ENCODE data around the gene FGD5. TPM values are rescaled to one million over a fixed set of nuclear protein-coding genes. Genes with fewer than 3 reads are reported as not detected.

Gene FGD5
- total RNA-seq, 1 experiment from 2014 or later: not detected

GRCh38 chr3:14909250-14909649 lies 90.5 kb downstream of the FGD5 start:
- in situ Hi-C loops (cut with HindIII; ENCODE audit: low pct_unique_long_range_greater_than_20kb, low sequenced_read_pairs): no loop called here

DNA sequence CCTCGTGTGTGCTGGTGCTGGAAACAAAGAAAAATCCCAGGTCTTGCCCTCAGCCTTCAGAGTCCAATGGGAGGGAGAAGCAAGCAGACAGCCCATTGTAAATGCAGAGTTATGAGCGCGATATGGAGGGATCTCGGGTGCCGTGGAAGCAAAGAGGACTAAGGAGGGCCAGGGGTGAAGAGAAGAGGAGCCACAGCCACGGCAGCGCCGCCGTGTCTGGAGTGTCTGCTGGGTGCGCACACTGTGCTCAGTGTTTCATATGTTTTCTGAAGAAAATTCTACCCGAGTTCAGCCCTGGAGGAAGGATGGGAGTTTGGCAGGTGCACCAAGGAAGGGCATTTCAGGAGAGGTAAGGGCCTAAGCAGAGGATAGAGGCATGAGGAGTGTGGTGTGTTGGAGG lies 92.9 kb downstream of the FGD5 start:
- in situ Hi-C loops (cut with HindIII; ENCODE audit: low pct_unique_long_range_greater_than_20kb, low sequenced_read_pairs): no loop called here
- no peak for DNase-seq (ENCODE audit: low read depth)

More at GRCh38 chr3:14909250-14909649, 90.5 kb downstream of the FGD5 start:
- no peak for DNase-seq (ENCODE audit: low read depth)

DNA sequence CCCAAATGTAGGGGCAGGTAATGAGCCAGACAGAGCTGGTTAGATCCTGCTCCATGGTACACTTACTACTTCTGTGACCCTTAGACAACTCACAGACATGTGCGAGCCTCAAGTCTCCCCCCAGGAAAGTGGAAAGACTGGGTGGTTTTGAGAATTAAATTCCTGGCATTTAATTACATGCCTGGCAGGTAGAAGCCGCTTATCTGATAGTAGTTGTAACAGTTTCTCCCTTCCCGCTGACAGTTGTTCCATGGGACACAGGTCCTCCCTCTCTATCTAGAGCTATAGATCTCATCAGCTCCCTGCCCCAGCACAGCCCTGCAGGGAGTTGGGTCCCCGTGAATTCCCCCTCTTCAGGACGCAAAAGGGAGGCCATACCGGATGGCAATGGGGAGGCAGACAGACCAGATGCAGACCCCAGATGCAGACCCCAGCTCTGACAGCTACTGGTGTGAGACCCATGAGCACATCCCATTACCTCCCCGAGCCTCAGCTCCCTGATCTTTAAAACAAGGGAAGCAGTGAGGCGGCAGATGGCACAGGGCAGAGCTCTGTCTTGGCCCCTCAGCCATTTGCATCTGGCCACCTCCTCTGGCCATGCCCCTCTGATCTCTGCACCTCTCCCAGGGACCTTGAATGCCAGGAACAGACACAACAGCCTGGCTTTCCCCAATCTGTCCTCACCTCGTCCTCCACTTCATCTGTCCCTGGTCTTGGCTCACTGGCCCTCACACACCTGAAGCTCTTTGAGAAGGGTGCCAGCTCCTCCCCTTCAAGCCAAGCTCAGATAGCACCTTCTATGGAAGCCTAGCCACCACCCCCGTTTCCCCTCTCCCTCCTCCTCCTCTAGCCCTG lies 94.5 kb downstream of the FGD5 start:
- DNase-seq (ENCODE audit: low read depth): no peak
- in situ Hi-C loops (cut with HindIII; ENCODE audit: low pct_unique_long_range_greater_than_20kb, low sequenced_read_pairs): no loop called here

DNA sequence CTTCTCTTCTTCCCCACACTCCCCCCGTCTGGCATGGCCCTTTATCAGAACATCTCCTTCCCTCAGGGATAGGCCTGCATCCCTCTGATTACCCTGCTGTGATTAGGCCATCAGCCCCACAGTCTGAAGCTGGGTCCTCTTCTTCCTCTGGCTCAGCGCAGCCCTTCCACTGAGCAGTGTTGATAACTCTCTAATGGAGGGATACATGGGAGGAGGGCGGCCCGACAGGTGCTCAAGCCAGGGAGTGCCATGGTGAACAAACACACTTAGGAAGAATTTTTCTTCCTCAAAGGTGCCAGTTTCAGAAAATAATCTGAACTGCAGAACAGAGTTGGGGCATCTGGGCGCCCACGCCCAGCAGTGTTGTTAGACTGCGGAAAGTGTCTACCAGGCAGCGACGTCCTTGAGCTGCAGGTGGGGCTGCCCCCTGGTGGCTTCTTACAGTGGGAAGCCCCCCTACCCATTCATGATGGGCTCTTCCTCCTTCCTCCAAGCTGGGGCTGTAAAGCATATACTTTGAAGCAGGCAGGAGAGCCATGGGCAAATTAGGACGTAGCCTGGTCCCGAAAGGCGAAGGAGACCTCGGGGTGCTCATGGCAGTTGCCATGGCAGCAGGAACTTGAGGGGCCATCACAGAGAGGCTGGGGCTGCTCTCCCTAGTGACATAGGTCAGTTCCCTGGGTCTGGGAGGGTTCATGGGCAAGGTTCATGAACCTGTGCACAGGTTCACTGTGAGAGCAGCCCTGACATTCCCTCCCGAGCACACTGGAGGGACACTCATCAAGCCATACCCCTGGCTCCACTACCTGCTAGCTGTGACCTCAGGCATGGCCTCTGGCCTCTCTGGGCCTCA lies 95.4 kb downstream of the FGD5 start:
- in situ Hi-C loops (cut with HindIII; ENCODE audit: low pct_unique_long_range_greater_than_20kb, low sequenced_read_pairs): no loop called here
- DNase-seq (ENCODE audit: low read depth): no peak

- DNase-seq (ENCODE audit: low read depth): no peak
- in situ Hi-C loops (cut with HindIII; ENCODE audit: low pct_unique_long_range_greater_than_20kb, low sequenced_read_pairs): no loop called here
Measured at GRCh38 chr3:14914779-14915117, 96.0 kb downstream of the FGD5 start.

GRCh38 chr3:14915636-14916222 lies 97.0 kb downstream of the FGD5 start:
- DNase-seq (ENCODE audit: low read depth): no peak
- in situ Hi-C loops (cut with HindIII; ENCODE audit: low pct_unique_long_range_greater_than_20kb, low sequenced_read_pairs): no loop called here

DNA sequence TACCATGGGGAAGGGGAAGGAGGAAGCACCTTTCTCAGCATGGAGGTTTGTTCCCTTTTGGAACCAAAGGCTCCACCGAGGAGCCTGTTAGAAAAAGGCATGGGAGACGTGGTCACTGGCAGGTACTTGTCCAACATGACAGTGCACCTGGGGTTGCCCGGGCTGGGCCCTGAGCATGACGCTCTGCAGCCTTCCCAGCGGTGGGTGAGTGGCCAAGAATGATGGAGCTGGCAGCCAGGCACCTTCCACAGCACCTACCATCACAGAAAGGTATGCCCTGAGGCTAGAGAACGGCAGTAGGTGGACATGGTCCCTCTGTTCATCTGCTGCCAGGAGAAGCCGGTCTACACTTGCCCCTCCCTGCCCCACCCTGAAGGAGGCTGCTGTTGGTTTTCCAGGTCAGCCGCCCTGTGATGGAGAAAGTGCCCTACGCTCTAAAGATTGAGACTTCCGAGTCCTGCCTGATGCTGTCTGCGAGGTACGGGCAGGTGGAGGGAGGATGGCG lies 99.6 kb downstream of the FGD5 start:
- in situ Hi-C loops (cut with HindIII; ENCODE audit: low pct_unique_long_range_greater_than_20kb, low sequenced_read_pairs): no loop called here
- DNase-seq (ENCODE audit: low read depth): no peak

- DNase-seq (ENCODE audit: low read depth): no peak
- in situ Hi-C loops (cut with HindIII; ENCODE audit: low pct_unique_long_range_greater_than_20kb, low sequenced_read_pairs): no loop called here
Measured at GRCh38 chr3:14920536-14920935, 101.8 kb downstream of the FGD5 start.

- peak; percentile 69 for DNase-seq (ENCODE audit: low read depth)
- in situ Hi-C loops (cut with HindIII; ENCODE audit: low pct_unique_long_range_greater_than_20kb, low sequenced_read_pairs): no loop called here
Measured at GRCh38 chr3:14921034-14921616, 102.4 kb downstream of the FGD5 start.

GRCh38 chr3:14921811-14922705 lies 103.3 kb downstream of the FGD5 start:
- no peak for DNase-seq (ENCODE audit: low read depth)
- in situ Hi-C loops (cut with HindIII; ENCODE audit: low pct_unique_long_range_greater_than_20kb, low sequenced_read_pairs): no loop called here

GRCh38 chr3:14922863-14923262 lies 104.1 kb downstream of the FGD5 start:
- in situ Hi-C loops (cut with HindIII; ENCODE audit: low pct_unique_long_range_greater_than_20kb, low sequenced_read_pairs): no loop called here
- no peak for DNase-seq (ENCODE audit: low read depth)

- no peak for DNase-seq (ENCODE audit: low read depth)
- in situ Hi-C loops (cut with HindIII; ENCODE audit: low pct_unique_long_range_greater_than_20kb, low sequenced_read_pairs): no loop called here
Measured at GRCh38 chr3:14923476-14923875, 104.7 kb downstream of the FGD5 start.

DNA sequence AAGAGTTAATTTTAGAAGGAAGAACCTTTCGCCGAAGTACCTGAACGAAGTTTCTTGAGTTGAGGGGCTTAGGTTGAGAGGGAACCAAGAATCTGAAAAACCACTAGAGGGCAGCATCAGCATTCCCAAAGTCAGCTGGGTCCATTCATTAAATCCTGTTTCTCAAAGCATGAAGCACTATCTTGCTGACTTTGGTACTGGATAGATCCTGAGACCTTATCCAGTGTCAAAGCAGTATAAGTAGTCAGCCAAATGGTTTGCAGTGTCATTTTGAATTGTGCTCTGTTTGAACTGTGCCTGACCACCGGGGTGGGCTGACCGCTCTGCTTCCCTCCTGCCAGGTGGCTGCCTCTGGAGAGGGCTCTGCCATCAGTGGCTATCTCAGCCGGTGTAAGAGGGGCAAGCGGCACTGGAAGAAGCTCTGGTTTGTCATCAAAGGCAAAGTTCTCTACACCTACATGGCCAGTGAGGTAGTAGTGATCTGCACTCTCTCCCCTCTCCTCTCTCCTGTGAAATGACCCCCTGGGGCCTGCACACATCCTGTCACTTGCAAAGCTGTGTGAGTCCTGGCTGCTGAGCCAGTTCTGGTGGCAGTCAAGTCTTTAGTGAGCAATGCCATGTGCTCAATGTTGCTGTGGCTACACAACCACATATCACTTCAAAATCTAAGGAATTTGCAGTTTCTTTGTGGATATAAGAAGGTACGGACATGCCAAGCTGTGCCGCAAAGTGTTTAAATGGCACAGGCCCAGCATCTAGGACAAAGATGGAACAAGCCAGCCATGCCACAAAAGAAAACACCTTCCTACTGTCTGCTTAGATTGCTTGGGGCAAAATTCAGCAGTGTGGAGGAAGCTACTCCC lies 107.2 kb downstream of the FGD5 start:
- in situ Hi-C loops (cut with HindIII; ENCODE audit: low pct_unique_long_range_greater_than_20kb, low sequenced_read_pairs): no loop called here
- peak; percentile 37 for DNase-seq (ENCODE audit: low read depth)

- in situ Hi-C loops (cut with HindIII; ENCODE audit: low pct_unique_long_range_greater_than_20kb, low sequenced_read_pairs): no loop called here
Measured at GRCh38 chr3:14926592-14926991, 107.8 kb downstream of the FGD5 start.

DNA sequence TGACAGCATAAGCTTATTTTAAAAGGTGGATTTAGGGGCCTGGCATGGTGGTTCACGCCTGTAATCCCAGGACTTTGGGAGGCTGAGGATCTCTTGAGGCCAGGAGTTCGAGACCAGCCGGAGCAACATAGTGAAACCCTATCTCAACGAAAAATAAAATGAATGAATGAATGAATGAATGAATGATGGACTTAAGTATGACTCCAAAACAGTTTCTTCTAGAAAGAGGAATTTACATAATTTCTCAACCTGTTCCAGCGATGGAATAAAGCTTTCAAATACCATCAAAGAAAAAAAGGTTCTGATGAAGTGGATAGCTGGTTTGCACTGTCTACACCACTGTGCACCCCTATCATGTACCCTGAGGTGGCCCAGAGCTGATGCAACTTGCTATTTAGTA lies 108.5 kb downstream of the FGD5 start:
- DNase-seq (ENCODE audit: low read depth): no peak
- in situ Hi-C loops (cut with HindIII; ENCODE audit: low pct_unique_long_range_greater_than_20kb, low sequenced_read_pairs): no loop called here

More at GRCh38 chr3:14926592-14926991, 107.8 kb downstream of the FGD5 start:
- no peak for DNase-seq (ENCODE audit: low read depth)

DNA sequence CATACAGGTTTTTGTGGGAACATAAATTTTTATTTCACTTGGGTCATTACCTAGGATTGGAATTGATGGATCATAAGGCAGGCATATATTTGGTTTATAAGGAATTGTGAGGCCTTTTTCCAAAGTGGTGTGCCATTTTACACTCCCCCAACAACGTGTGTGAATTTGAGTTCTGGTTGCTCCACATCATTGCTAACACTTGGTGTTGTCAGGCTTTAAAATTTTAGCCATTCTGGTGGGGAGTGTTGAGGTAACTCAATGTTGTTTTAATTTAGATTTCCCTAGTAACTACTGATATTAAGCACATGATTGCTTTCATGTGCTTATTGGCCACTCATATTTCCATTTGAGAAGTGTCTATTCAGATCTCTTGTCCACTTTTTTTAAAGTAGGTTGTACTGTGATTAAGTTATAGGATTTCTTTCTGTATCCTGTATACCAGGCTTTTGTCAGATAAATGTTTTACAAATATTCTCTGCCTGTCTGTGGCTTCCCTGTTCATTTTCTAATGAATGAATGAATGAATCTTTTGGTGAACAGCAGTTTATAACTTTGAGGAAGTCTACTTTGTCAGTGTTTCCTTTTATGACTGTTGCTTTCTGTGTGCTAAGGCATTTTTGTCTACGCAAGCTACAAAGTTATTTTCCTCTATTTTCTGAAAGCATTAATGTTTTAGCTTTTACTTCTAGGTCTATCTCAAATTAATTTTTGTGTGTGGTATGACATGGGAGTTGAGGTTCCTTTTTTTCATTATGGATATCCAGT lies 110.7 kb downstream of the FGD5 start:
- in situ Hi-C loops (cut with HindIII; ENCODE audit: low pct_unique_long_range_greater_than_20kb, low sequenced_read_pairs): no loop called here
- no peak for DNase-seq (ENCODE audit: low read depth)
